CD14-positive monocyte (primary cell): ENCODE data around the gene PROS1. TPM values are rescaled to one million over a fixed set of nuclear protein-coding genes. Genes with fewer than 3 reads are reported as not detected.

Experiments used
- DNase-seq, 3 donors: peaks; one replicate each; pipeline ENCODE4 v3.0.0-alpha.2; 2011 to 2022
- H2AFZ ChIP-seq: 2 replicates; pipeline ENCODE4 v1.6.0; 2012; ENCODE audit warnings: mild to moderate bottlenecking, low read depth, low read length, inconsistent platforms; ENCODE audit not compliant: insufficient read depth, poor library complexity, severe bottlenecking
- H3K27ac ChIP-seq, 2 donors: 1 replicate in 1 of 2; 2 replicates in 1 of 2; pipeline ENCODE4 v1.5.1; 2012 to 2013; ENCODE audit warnings: low read length in 2 of 2, control low read depth in 1 of 2, inconsistent platforms in 1 of 2, low read depth in 1 of 2, mild to moderate bottlenecking in 1 of 2
- H3K27me3 ChIP-seq, 2 donors: one replicate each; pipeline versions ENCODE4 v1.6.0 to v1.6.1; 2011 to 2013; ENCODE audit warnings: low read length in 2 of 2; ENCODE audit not compliant: control insufficient read depth in 2 of 2, insufficient read depth in 2 of 2
- H3K36me3 ChIP-seq, 2 donors: replicated peaks in 1 of 2; 1 replicate in 1 of 2; 2 replicates in 1 of 2; pipeline versions ENCODE4 v1.5.1 to v1.6.1; 2012 to 2013; ENCODE audit warnings: low read length in 2 of 2, control low read depth in 1 of 2, inconsistent platforms in 1 of 2, mild to moderate bottlenecking in 1 of 2; ENCODE audit not compliant: insufficient read depth in 2 of 2, control insufficient read depth in 1 of 2
- H3K4me1 ChIP-seq, 2 donors: 1 replicate in 1 of 2; 2 replicates in 1 of 2; pipeline versions ENCODE4 v1.5.1 to v1.6.1; 2012 to 2013; ENCODE audit warnings: low read length in 2 of 2, control low read depth in 1 of 2, inconsistent platforms in 1 of 2, mild to moderate bottlenecking in 1 of 2, moderate library complexity in 1 of 2; ENCODE audit not compliant: insufficient read depth in 2 of 2, control insufficient read depth in 1 of 2
- H3K4me2 ChIP-seq: replicated peaks from 2 replicates; pipeline ENCODE3; 2012; ENCODE audit warnings: low read length, moderate library complexity, mild to moderate bottlenecking; ENCODE audit not compliant: poor library complexity, severe bottlenecking; ENCODE audit errors: extremely low read depth
- H3K4me3 ChIP-seq, 3 experiments: fragments of 200-600 bp in 1 of 3; sonication (generic) in 1 of 3; replicated peaks in 1 of 3; 1 replicate in 2 of 3; 2 replicates in 1 of 3; pipeline ENCODE4 v1.5.1; 2011 to 2013; ENCODE audit warnings: low read length in 3 of 3, mild to moderate bottlenecking in 3 of 3, control low read depth in 2 of 3, low read depth in 2 of 3, inconsistent platforms in 1 of 3, moderate library complexity in 1 of 3
- H3K79me2 ChIP-seq: 2 replicates; pipeline ENCODE4 v1.6.0; 2012; ENCODE audit warnings: mild to moderate bottlenecking, control low read depth, inconsistent platforms, low read length, moderate library complexity; ENCODE audit not compliant: insufficient read depth
- H3K9ac ChIP-seq: 2 replicates; pipeline ENCODE4 v1.6.0; 2017; ENCODE audit warnings: low read length, mild to moderate bottlenecking; ENCODE audit not compliant: insufficient read depth, poor library complexity, severe bottlenecking
- H3K9me3 ChIP-seq, 2 donors: replicated peaks in 1 of 2; 1 replicate in 1 of 2; 2 replicates in 1 of 2; pipeline versions ENCODE4 v1.5.1 to v1.6.1; 2012 to 2013; ENCODE audit warnings: low read length in 2 of 2, control low read depth in 1 of 2; ENCODE audit not compliant: control insufficient read depth in 1 of 2, insufficient read depth in 1 of 2
- H4K20me1 ChIP-seq: 2 replicates; pipeline ENCODE4 v1.6.0; 2012; ENCODE audit warnings: mild to moderate bottlenecking, low read length, control low read depth, moderate library complexity; ENCODE audit not compliant: insufficient read depth
- H3K27ac Mint-ChIP-seq, 7 donors: one replicate each; pipeline ENCODE4 v1.8.0; 2020; ENCODE audit warnings: mild to moderate bottlenecking in 7 of 7, mixed read lengths in 7 of 7, moderate library complexity in 6 of 7, inconsistent platforms in 2 of 7
- H3K27me3 Mint-ChIP-seq, 3 donors: one replicate each; pipeline ENCODE4 v1.8.0; 2021 to 2022; ENCODE audit warnings: low read depth in 3 of 3, mild to moderate bottlenecking in 3 of 3, mixed read lengths in 3 of 3, moderate library complexity in 3 of 3, inconsistent platforms in 1 of 3
- H3K36me3 Mint-ChIP-seq, 2 donors: one replicate each; pipeline ENCODE4 v1.8.0; 2020; ENCODE audit warnings: mixed read lengths in 2 of 2, inconsistent platforms in 1 of 2, mild to moderate bottlenecking in 1 of 2
- H3K4me1 Mint-ChIP-seq: one replicate; pipeline ENCODE4 v1.8.0; 2020; ENCODE audit warnings: mild to moderate bottlenecking, mixed read lengths
- H3K4me3 Mint-ChIP-seq, 2 donors: one replicate each; pipeline ENCODE4 v1.8.0; 2020; ENCODE audit warnings: mild to moderate bottlenecking in 2 of 2, mixed read lengths in 2 of 2, moderate library complexity in 1 of 2
- H3K9me3 Mint-ChIP-seq, 7 donors: one replicate each; pipeline ENCODE4 v1.8.0; 2020 to 2022; ENCODE audit warnings: mixed read lengths in 7 of 7, mild to moderate bottlenecking in 6 of 7, moderate library complexity in 6 of 7, inconsistent platforms in 2 of 7
- WGBS: methylation state at CpG from one replicate; pipeline ENCODE4 v1.1.5; 2013; ENCODE audit warnings: missing lambda C conversion rate; ENCODE audit not compliant: insufficient coverage; 5-methylcytosine and 5-hydroxymethylcytosine counted together
- intact Hi-C, 2 donors: fragments of 100-400 bp; cut with micrococcal nuclease; formaldehyde crosslinking; loops; one replicate each; pipeline versions ENCODE4 v1.15.0 to v1.15.1; 2023
- polyA plus RNA-seq, 3 donors: library from polyadenylated mRNA; depleted of rRNA in 1 of 3; unstranded in 2 of 3; stranded (reverse) in 1 of 3; fragments of 300-500 nt in 2 of 3; fragments of >200 nt in 1 of 3; fragmentation: Illumina TruSeq in 2 of 3; gene quantifications; 1 replicate in 2 of 3; 2 replicates in 1 of 3; pipeline ENCODE4 v1.2.3, GENCODE V29; 2012 to 2021
- TF ChIP-seq, protein P1 (sequence below): fragments of 200-600 bp; IDR thresholded peaks from one replicate; pipeline ENCODE4 v1.8.0; 2022; ENCODE audit warnings: antibody characterized with exemption, mild to moderate bottlenecking

The PROS1 gene
- polyA plus RNA-seq, 3 donors = 0.21 to 0.85 (median 0.58) TPM

DNA sequence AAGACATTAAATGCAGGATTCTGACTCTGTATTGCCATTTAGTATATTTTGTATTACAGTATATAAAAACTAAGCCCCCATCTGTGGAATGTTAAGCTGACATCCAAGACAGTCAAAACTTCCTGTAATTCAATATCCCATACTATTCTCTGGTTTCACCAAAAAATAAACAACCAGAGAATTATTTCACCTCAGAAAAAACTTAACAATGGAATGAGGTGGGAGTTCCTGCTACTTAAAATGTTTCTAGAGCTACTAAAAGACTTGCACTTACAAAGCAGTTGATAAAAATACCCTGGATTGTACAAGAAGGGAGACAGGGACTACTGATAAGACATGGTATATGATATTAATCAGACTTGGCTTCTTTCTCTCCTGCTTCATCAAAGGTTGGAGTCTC, 14.6 kb upstream of the PROS1 start:
- H3K4me1 Mint-ChIP-seq = no peaks in the 10 kb centered on the region
- no peaks in the 10 kb centered on the region for H3K27me3 ChIP-seq
- H3K79me2 ChIP-seq = no peaks in the 10 kb centered on the region
- no peak for DNase-seq
- H3K4me2 ChIP-seq = no peak overlapping the region
- H3K9ac ChIP-seq = no peak overlapping the region
- H3K27me3 Mint-ChIP-seq = no peaks in the 10 kb centered on the region
- no peak overlapping the region for H3K4me3 Mint-ChIP-seq
- H4K20me1 ChIP-seq = no peaks in the 10 kb centered on the region
- H3K27ac Mint-ChIP-seq = no peak overlapping the region
- H3K36me3 Mint-ChIP-seq = no peaks in the 10 kb centered on the region
- H2AFZ ChIP-seq = no peak overlapping the region
- H3K4me1 ChIP-seq = no peaks in the 10 kb centered on the region
- H3K36me3 ChIP-seq = no peaks in the 10 kb centered on the region
- TF ChIP-seq, protein P1, sequence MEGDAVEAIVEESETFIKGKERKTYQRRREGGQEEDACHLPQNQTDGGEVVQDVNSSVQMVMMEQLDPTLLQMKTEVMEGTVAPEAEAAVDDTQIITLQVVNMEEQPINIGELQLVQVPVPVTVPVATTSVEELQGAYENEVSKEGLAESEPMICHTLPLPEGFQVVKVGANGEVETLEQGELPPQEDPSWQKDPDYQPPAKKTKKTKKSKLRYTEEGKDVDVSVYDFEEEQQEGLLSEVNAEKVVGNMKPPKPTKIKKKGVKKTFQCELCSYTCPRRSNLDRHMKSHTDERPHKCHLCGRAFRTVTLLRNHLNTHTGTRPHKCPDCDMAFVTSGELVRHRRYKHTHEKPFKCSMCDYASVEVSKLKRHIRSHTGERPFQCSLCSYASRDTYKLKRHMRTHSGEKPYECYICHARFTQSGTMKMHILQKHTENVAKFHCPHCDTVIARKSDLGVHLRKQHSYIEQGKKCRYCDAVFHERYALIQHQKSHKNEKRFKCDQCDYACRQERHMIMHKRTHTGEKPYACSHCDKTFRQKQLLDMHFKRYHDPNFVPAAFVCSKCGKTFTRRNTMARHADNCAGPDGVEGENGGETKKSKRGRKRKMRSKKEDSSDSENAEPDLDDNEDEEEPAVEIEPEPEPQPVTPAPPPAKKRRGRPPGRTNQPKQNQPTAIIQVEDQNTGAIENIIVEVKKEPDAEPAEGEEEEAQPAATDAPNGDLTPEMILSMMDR = no peak
- intact Hi-C loops = no loop called here
- no peak overlapping the region for H3K27ac ChIP-seq
- H3K4me3 ChIP-seq = no peak overlapping the region
- no peaks in the 10 kb centered on the region for H3K9me3 ChIP-seq
- H3K9me3 Mint-ChIP-seq = no peaks in the 10 kb centered on the region

DNA sequence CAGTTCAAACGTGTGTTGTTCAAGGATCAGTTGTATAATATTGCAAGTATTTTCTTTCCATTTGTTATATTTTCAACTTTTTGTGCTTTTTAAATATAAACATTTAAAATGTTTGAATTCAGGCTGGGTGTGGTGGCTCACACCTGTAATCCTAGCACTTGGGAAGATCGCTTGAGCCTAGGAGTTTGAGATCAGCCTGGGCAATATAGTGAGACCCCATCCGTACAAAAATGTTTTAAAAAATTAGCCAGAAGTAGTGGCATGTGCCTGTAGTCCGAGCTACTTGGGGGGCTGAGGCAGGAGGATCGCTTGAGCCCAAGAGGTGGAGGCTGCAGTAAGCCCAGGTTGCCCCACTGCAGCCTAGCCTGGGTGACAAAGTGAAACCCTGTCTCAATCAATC, 10.9 kb upstream of the PROS1 start:
- H3K4me3 ChIP-seq = no peak overlapping the region

More for the DNA sequence above, 10.9 kb upstream of the PROS1 start:
- TF ChIP-seq, protein P1 = no peak
- Histone ChIP-seq H3K9me3 (no peaks in the 10 kb centered on the region), H3K9ac (no peak overlapping the region), H3K36me3 (no peaks in the 10 kb centered on the region), H3K4me2 (no peak overlapping the region), H2AFZ (no peak overlapping the region), H3K27me3 (no peaks in the 10 kb centered on the region), H3K27ac (no peak overlapping the region), H3K79me2 (no peaks in the 10 kb centered on the region), H4K20me1 (no peaks in the 10 kb centered on the region), H3K4me1 (peaks cover 7 to 11% of the 10 kb centered on the region in 2 donors)
- peaks cover 11% of the 10 kb centered on the region for H3K4me1 Mint-ChIP-seq
- H3K36me3 Mint-ChIP-seq = no peaks in the 10 kb centered on the region
- no peaks in the 10 kb centered on the region for H3K27me3 Mint-ChIP-seq
- H3K27ac Mint-ChIP-seq = no peak overlapping the region
- H3K4me3 Mint-ChIP-seq = no peak overlapping the region
- intact Hi-C loops = loop anchor here in 1 of 2 donors (5.0 kb wide), 1 partner anchor 78 kb away; the partner anchor contains the start of genes DHFR2 and NSUN3
- no peak for DNase-seq
- peaks cover 0 to 2% (median 0%) of the 10 kb centered on the region in 7 donors for H3K9me3 Mint-ChIP-seq
- 95% methylated on average over 2 of the region's 5 CpGs for WGBS
